ENCODE measurements around the gene MED26. TPM values are rescaled to one million over a fixed set of nuclear protein-coding genes. Genes with fewer than 3 reads are reported as not detected.

Gene MED26
- total and polyA plus RNA-seq, 2 experiments from 2014 or later, result 7.4 to 15.4 TPM

DNA sequence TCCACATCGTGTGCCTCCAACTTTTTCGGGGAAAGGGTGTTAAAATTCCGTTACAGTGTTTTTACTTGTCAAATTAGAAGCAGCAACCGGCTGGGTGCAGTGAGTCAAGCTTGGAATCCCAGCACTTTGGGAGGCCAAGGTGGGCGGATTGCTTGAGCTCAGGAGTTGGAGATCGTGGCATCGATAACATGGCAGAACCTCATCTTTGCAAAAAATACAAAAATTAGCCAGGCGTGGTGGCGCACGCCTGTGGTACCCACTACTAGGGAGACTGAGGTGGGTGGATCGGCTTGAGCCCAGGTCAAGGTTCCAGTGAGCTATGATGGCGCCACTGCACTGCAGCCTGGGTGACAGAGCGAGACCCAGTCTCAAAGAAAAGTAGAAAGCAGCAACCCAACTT is 54.7 kb downstream of the MED26 start:
- no peaks in the 10 kb centered on the region for H3K9me2 ChIP-seq (ENCODE audit: insufficient read depth)
- 0 out of 2 replicates have a peak, but pooled peaks cover 4% of the 10 kb centered on the region for H3K36me3 ChIP-seq (ENCODE audit: insufficient read depth)
- H3K27me3 Mint-ChIP-seq (ENCODE audit: insufficient read depth, low read depth, poor library complexity), result peaks cover 10% of the 10 kb centered on the region
- H3K4me3 ChIP-seq, result peak overlapping the region; percentile 95
- H3K4me2 ChIP-seq, result peak overlapping the region; percentile 96
- H3K36me3 Mint-ChIP-seq (ENCODE audit: low read depth), result peaks cover 24% of the 10 kb centered on the region
- DNase-seq (ENCODE audit: low spot score), result no peak
- peak overlapping the region; percentile 90 for H3K27ac ChIP-seq (ENCODE audit: low read depth)
- H3K9me3 Mint-ChIP-seq, result no peaks in the 10 kb centered on the region
- peaks cover 19% of the 10 kb centered on the region for H4K20me1 ChIP-seq (replicated peaks; ENCODE audit: insufficient read depth)
- ATAC-seq, result no peak
- peaks cover 9% of the 10 kb centered on the region; the same call in 1 of the 2 replicates for H3K4me1 ChIP-seq (ENCODE audit: insufficient read depth)
- no peak overlapping the region for H2AFZ ChIP-seq
- peak overlapping the region; percentile 98 for H3K4me3 Mint-ChIP-seq
- H3K79me2 ChIP-seq (replicated peaks; ENCODE audit: insufficient read depth), result peaks cover 58% of the 10 kb centered on the region
- H3K27me3 ChIP-seq (ENCODE audit: insufficient read depth), result no peaks in the 10 kb centered on the region
- peak overlapping the region; percentile 96; the same call in 1 of the 2 replicates for H3K27ac Mint-ChIP-seq
- TF ChIP-seq ZNF331 (CRISPR knock-in tag; IDR thresholded peaks at IDR 0.05; ENCODE audit: low read depth), result no peak
- no peak for TF ChIP-seq STAT1 (IDR thresholded peaks at IDR 0.05; ENCODE audit: unreplicated experiment)
- TF ChIP-seq ZNF114 (CRISPR knock-in tag; IDR thresholded peaks at IDR 0.05), result no peak
- TF ChIP-seq, protein P1, sequence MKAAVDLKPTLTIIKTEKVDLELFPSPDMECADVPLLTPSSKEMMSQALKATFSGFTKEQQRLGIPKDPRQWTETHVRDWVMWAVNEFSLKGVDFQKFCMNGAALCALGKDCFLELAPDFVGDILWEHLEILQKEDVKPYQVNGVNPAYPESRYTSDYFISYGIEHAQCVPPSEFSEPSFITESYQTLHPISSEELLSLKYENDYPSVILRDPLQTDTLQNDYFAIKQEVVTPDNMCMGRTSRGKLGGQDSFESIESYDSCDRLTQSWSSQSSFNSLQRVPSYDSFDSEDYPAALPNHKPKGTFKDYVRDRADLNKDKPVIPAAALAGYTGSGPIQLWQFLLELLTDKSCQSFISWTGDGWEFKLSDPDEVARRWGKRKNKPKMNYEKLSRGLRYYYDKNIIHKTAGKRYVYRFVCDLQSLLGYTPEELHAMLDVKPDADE (IDR thresholded peaks at IDR 0.05), result no peak
- TF ChIP-seq POLR2AphosphoS5 (IDR thresholded peaks at IDR 0.05; ENCODE audit: low read depth), result no peak
- TF ChIP-seq, protein P2, sequence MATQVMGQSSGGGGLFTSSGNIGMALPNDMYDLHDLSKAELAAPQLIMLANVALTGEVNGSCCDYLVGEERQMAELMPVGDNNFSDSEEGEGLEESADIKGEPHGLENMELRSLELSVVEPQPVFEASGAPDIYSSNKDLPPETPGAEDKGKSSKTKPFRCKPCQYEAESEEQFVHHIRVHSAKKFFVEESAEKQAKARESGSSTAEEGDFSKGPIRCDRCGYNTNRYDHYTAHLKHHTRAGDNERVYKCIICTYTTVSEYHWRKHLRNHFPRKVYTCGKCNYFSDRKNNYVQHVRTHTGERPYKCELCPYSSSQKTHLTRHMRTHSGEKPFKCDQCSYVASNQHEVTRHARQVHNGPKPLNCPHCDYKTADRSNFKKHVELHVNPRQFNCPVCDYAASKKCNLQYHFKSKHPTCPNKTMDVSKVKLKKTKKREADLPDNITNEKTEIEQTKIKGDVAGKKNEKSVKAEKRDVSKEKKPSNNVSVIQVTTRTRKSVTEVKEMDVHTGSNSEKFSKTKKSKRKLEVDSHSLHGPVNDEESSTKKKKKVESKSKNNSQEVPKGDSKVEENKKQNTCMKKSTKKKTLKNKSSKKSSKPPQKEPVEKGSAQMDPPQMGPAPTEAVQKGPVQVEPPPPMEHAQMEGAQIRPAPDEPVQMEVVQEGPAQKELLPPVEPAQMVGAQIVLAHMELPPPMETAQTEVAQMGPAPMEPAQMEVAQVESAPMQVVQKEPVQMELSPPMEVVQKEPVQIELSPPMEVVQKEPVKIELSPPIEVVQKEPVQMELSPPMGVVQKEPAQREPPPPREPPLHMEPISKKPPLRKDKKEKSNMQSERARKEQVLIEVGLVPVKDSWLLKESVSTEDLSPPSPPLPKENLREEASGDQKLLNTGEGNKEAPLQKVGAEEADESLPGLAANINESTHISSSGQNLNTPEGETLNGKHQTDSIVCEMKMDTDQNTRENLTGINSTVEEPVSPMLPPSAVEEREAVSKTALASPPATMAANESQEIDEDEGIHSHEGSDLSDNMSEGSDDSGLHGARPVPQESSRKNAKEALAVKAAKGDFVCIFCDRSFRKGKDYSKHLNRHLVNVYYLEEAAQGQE (IDR thresholded peaks at IDR 0.05; ENCODE audit: unreplicated experiment), result no peak
- TF ChIP-seq, protein P3, sequence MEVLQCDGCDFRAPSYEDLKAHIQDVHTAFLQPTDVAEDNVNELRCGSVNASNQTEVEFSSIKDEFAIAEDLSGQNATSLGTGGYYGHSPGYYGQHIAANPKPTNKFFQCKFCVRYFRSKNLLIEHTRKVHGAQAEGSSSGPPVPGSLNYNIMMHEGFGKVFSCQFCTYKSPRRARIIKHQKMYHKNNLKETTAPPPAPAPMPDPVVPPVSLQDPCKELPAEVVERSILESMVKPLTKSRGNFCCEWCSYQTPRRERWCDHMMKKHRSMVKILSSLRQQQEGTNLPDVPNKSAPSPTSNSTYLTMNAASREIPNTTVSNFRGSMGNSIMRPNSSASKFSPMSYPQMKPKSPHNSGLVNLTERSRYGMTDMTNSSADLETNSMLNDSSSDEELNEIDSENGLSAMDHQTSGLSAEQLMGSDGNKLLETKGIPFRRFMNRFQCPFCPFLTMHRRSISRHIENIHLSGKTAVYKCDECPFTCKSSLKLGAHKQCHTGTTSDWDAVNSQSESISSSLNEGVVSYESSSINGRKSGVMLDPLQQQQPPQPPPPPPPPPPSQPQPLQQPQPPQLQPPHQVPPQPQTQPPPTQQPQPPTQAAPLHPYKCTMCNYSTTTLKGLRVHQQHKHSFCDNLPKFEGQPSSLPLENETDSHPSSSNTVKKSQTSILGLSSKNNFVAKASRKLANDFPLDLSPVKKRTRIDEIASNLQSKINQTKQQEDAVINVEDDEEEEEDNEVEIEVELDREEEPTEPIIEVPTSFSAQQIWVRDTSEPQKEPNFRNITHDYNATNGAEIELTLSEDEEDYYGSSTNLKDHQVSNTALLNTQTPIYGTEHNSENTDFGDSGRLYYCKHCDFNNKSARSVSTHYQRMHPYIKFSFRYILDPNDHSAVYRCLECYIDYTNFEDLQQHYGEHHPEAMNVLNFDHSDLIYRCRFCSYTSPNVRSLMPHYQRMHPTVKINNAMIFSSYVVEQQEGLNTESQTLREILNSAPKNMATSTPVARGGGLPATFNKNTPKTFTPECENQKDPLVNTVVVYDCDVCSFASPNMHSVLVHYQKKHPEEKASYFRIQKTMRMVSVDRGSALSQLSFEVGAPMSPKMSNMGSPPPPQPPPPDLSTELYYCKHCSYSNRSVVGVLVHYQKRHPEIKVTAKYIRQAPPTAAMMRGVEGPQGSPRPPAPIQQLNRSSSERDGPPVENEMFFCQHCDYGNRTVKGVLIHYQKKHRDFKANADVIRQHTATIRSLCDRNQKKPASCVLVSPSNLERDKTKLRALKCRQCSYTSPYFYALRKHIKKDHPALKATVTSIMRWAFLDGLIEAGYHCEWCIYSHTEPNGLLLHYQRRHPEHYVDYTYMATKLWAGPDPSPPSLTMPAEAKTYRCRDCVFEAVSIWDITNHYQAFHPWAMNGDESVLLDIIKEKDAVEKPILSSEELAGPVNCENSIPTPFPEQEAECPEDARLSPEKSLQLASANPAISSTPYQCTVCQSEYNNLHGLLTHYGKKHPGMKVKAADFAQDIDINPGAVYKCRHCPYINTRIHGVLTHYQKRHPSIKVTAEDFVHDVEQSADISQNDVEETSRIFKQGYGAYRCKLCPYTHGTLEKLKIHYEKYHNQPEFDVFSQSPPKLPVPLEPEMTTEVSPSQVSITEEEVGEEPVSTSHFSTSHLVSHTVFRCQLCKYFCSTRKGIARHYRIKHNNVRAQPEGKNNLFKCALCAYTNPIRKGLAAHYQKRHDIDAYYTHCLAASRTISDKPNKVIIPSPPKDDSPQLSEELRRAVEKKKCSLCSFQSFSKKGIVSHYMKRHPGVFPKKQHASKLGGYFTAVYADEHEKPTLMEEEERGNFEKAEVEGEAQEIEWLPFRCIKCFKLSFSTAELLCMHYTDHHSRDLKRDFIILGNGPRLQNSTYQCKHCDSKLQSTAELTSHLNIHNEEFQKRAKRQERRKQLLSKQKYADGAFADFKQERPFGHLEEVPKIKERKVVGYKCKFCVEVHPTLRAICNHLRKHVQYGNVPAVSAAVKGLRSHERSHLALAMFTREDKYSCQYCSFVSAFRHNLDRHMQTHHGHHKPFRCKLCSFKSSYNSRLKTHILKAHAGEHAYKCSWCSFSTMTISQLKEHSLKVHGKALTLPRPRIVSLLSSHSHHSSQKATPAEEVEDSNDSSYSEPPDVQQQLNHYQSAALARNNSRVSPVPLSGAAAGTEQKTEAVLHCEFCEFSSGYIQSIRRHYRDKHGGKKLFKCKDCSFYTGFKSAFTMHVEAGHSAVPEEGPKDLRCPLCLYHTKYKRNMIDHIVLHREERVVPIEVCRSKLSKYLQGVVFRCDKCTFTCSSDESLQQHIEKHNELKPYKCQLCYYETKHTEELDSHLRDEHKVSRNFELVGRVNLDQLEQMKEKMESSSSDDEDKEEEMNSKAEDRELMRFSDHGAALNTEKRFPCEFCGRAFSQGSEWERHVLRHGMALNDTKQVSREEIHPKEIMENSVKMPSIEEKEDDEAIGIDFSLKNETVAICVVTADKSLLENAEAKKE (CRISPR knock-in tag; IDR thresholded peaks at IDR 0.05), result no peak
- no peak for TF ChIP-seq NANOG (IDR thresholded peaks at IDR 0.05; ENCODE audit: borderline replicate concordance)
- TF ChIP-seq, protein P4, sequence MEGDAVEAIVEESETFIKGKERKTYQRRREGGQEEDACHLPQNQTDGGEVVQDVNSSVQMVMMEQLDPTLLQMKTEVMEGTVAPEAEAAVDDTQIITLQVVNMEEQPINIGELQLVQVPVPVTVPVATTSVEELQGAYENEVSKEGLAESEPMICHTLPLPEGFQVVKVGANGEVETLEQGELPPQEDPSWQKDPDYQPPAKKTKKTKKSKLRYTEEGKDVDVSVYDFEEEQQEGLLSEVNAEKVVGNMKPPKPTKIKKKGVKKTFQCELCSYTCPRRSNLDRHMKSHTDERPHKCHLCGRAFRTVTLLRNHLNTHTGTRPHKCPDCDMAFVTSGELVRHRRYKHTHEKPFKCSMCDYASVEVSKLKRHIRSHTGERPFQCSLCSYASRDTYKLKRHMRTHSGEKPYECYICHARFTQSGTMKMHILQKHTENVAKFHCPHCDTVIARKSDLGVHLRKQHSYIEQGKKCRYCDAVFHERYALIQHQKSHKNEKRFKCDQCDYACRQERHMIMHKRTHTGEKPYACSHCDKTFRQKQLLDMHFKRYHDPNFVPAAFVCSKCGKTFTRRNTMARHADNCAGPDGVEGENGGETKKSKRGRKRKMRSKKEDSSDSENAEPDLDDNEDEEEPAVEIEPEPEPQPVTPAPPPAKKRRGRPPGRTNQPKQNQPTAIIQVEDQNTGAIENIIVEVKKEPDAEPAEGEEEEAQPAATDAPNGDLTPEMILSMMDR (conservative IDR thresholded peaks at IDR 0.05; ENCODE audit: low read depth in 2 of 2), result no peak
- TF ChIP-seq JUNB (IDR thresholded peaks at IDR 0.05; ENCODE audit: unreplicated experiment), result no peak
- peaks cover 13% of the 10 kb centered on the region; the same call in 1 of the 2 replicates for H3F3A ChIP-seq (replicated peaks; ENCODE audit: low read depth)
- H3K4me1 Mint-ChIP-seq, result peaks cover 8% of the 10 kb centered on the region
